Endometrium (tissue), 2 donors: Measurements from ENCODE around the gene MAML1.

Experiments
- FAIRE-seq: peaks from 2 replicates; lab custom pipeline; 2012; peaks lifted over from hg19 to GRCh38; lab: Jason Lieb, UNC
- donor health status: control.
- donor health status: control.

MAML1 gene

DNA sequence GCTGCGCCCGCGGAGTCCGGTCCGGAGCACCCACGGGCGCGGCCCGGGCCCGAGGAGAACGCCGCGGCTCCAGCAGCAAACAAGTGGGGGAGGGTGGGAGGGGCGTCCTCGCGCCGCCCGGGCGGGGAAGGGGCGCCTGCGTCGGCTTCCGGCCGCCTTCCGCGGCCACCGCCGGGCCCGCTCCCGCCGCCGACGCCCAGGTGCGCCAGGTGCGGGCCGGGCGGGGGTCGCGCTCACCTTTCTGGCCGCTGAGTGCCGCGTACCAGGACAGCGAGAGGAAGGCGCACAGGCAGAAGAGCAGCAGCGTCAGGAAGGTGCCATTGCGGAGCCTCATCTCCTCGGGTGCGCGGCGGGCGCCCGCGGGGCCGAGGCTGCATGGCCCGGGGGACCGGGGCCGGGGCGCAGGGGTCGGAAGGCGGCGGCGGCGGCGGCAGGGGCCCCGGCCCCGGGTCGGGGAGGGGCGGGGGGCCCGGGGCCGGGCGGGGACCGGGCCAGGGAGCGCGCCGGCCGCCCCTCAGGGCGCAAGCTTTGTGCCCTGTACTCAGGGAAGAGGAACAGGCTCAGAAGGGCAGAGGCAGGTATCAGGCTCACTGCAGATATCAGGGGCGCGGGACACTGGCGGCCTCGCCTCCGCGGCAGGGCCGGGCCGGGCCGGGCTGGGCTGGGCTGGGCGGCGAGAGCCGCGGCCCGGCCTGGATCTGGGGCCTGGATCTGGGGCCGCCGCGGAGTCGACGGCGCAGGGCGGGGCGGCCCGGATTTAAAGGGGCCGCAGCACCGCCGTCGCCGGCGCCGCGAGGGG, 73.8 kb downstream of the MAML1 start, which contains the start of gene MGAT4B:
Gene MGAT4B (minus strand): TSS at position 617 of the 799 bp plus-strand sequence. CDS start 283 bp downstream, at position 334.
- FAIRE-seq: no peak

- no peak for FAIRE-seq
These were observed 79.7 kb downstream of the MAML1 start for GRCh38 chr5:179812135-179812825.

GRCh38 chr5:179812997-179813607, 80.5 kb downstream of the MAML1 start:
- FAIRE-seq: no peak

DNA sequence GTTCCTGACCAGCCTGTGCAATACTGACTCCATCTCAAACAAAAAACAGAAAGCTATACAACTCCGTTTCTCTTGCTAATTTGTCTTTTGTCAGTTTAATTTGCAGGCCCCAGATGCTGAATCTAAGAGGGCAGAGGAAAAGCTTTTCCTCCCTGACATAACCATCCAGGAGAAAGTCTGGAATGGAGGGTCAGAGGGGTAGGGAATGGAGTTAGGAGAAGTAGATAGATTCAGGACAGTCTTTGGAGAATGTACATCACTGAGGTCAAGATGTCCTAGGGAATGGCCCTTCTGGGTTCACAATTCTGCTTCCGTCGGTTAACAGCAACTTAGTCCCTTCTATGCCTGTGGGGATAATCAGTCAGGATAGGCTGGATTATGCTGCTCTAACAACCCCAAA, 81.5 kb downstream of the MAML1 start:
- no peak for FAIRE-seq

- no peak for FAIRE-seq
These were observed 83.0 kb downstream of the MAML1 start for GRCh38 chr5:179815491-179816249.

GRCh38 chr5:179816401-179816795, 83.8 kb downstream of the MAML1 start:
- no peak for FAIRE-seq

- no peak for FAIRE-seq
These were observed 84.3 kb downstream of the MAML1 start for GRCh38 chr5:179816796-179817469.

GRCh38 chr5:179817470-179817840, 84.8 kb downstream of the MAML1 start:
- no peak for FAIRE-seq

GRCh38 chr5:179817890-179818745, 85.5 kb downstream of the MAML1 start:
- no peak for FAIRE-seq

- no peak for FAIRE-seq
These were observed 86.2 kb downstream of the MAML1 start for GRCh38 chr5:179818746-179819295.

DNA sequence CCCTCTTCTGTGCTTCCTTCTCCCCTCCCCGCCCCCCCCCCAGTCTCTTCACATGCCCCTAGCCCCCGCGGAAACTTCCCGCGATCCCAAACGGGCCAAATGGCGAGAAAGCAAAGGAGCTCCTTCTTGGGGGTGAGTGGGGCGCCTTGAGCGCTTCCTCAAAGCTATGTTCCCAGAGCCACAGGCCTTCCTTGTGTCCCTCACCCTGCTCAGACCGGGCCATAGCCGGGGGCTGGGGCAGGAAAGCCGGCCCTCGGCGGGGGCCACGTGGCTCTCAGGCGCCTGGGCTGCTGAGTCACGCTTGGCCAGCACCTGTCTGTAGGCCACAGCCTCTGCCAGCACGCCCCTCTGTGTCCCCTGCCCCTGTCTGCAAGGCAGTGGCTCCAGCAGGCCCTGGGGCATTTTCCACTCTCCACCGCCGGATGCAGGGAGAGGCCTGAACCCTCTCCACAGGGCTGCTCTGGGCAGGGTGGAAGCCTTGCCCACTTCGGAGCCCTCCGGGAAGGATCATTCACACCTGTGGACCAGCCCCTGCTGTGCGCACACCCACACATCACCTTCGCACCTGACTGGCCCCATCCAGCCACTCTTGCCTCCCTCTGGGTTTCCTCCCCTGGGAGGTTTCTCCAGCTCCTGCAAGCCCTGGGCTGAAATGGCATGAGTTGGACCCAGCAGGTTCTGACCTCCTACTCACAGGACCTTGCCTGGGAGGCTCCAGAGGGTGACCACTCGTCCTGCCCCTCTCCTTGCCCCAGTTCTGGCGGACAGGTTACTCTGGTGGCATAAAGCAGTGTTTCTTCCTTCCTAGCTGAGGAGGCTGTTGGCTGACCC, 86.9 kb downstream of the MAML1 start:
- FAIRE-seq: no peak

DNA sequence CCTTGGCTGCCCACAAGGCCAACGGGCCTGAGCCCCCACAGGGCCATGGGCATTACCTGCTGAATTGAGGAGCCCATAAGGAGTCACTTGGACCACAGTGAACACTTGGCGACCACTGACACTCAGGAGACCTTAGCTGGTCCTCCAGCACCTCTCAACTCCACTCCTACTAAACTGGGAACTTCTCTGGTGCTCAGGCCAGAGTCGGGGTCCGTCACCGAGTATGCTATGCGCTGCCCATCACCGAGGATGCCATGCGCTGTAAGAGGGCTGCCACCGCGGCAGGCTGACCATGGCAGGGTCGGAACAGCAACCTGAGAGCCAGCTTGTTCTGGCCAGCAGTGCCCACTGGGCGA, 87.5 kb downstream of the MAML1 start:
- no peak for FAIRE-seq

GRCh38 chr5:179820483-179821297, 88.1 kb downstream of the MAML1 start, which contains the start of gene SQSTM1:
Gene SQSTM1, plus strand, starts transcription at chr5:179820905. Its CDS starts 32 bp downstream, at chr5:179820937.
- FAIRE-seq: no peak

DNA sequence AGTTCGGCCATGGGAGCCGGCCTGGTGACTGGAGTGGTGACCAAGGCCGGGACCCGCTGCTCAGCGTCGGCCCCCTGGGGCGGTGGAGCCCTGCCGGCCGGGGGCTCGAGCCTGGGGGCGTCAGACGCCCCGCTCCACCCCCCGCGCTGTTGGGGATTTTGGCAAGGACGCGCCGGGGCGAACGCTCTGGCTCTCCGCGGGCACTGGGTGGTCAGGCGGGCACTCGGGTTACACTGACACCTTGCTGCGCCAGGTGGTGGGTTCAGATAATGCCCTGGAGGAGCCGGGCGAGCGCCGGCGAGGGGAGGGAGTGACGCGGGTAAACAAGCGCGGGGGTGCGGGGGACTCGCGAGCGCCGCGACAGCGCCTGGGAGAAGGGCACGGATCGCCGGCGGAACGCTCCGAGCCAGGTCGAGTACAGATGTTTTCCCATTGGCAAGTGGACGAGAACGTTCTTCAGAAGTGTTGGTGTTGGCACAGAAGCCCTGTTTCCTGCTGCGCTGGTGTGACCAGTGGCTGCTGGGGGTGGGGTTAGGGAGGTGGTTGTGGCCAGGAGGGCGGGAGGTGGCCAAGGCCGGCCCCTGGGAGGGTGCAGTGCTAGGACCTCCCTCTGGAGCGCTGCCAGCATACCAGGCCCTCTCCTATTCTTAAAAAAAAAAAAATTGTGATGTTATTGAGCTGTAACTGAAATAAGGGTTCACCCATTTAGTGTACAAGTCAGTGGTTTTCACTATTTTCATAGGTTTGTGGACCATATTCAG, 88.9 kb downstream of the MAML1 start:
- FAIRE-seq: peak; percentile 15

DNA sequence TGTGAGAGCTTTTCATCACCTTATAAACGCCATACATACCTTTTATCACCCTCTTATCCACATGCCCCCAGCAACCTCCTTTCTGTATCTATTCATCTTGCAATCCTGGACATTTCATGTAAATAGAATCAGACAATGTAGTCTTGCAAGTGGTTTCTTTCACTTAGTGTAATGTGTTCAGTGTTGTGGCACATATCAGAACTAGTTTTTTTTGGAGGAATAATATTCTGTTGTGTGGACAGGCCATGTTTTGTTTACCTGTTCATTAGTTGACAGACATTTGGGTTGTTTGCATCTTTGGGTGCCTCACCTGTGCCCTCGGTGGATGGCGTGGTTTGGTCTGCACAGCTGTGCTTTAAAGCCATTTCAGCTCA, 89.4 kb downstream of the MAML1 start:
- no peak for FAIRE-seq

DNA sequence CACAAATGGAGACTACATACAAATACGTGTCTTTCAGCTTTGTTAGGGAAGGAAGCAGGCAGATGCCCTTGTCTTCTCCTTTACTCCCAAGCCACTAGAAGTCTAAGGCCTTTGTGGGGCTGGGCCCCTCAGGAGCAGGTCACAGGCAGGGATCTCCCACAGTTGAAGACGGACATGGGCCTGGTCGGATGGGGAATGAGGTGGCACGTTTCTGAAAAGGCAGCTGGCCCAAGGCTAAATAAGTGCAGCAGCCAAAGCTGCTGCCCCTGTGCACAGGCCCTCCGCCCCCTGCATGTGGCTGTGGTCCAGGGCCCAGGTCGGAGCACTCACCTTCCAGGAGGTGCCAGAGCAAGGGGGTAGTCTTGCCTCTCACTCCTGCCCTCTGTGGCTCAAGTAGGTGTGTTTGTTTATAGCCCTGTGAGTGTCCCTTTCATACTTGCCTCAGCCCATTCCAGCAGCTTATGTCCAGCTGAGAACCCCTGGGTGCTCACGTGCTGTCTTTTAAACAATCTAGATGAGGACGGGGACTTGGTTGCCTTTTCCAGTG, 89.9 kb downstream of the MAML1 start:
- FAIRE-seq: no peak

DNA sequence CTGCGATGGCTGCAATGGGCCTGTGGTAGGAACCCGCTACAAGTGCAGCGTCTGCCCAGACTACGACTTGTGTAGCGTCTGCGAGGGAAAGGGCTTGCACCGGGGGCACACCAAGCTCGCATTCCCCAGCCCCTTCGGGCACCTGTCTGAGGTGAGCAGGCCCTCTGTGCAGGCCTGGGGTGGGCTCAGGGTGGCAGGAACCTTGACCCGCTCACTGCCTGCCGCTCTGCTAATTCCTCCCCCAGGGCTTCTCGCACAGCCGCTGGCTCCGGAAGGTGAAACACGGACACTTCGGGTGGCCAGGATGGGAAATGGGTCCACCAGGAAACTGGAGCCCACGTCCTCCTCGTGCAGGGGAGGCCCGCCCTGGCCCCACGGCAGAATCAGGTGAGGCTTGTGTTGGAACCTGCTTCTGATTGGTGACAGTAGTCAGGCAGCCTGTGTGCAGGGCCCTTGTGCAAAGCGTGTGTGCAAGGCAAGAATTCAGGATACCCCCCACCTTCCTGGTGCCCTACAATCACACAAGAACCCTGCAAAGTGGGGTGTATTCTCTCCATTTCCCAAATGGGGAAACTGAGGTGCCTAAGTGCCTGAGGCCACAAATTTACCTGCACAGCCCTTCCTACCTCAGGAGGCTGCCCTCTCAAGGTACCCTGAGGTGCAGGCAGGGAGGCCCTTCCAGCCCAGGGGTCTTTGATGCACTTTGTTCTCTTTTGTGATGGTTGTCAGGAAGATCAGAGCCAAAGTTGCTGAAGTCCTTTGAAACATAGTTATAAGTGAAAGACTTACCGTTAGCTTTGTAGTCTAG, 91.5 kb downstream of the MAML1 start:
- no peak for FAIRE-seq
